Activated CD8-positive, alpha-beta memory T cell treated with anti-CD3 and anti-CD28 coated beads for 1 hour (primary cell): ENCODE measurements around the gene PROC.
"Not testable (repeated sequence)": the region's sequence is repeated elsewhere in the genome, so short reads cannot be mapped to it uniquely, and the experiment has no call there.

Experiments
- DNase-seq, 2 donors: peaks; one replicate each; pipeline ENCODE4 v3.0.0-alpha.2; 2020; ENCODE audit warnings: low read depth in 1 of 2; ENCODE audit errors: extremely low read depth in 1 of 2

Gene PROC

GRCh38 chr2:127392828-127393578 is 25.2 kb upstream of the PROC start:
- no peak for DNase-seq

- no peak for DNase-seq
Measured at GRCh38 chr2:127394492-127394891, 23.7 kb upstream of the PROC start.

- DNase-seq = no peak
Measured at GRCh38 chr2:127397568-127398238, 20.5 kb upstream of the PROC start.

GRCh38 chr2:127398239-127398590 is 20.0 kb upstream of the PROC start:
- DNase-seq = no peak

GRCh38 chr2:127400533-127400896 is 17.7 kb upstream of the PROC start:
- no peak for DNase-seq

GRCh38 chr2:127400897-127401756 is 17.1 kb upstream of the PROC start:
- no peak for DNase-seq

GRCh38 chr2:127401757-127402695 is 16.2 kb upstream of the PROC start:
- DNase-seq = no peak

GRCh38 chr2:127403460-127403859 is 14.8 kb upstream of the PROC start:
- DNase-seq = no peak

- DNase-seq = no peak
Measured at GRCh38 chr2:127404466-127405254, 13.6 kb upstream of the PROC start.

- DNase-seq = no peak
Measured at GRCh38 chr2:127405255-127405610, 13.0 kb upstream of the PROC start.

- no peak for DNase-seq
Measured at GRCh38 chr2:127406454-127406853, 11.8 kb upstream of the PROC start.

GRCh38 chr2:127407091-127407490 is 11.1 kb upstream of the PROC start:
- DNase-seq = no peak

- no peak for DNase-seq
Measured at GRCh38 chr2:127407661-127408003, 10.6 kb upstream of the PROC start.

GRCh38 chr2:127408004-127408806 is 10.0 kb upstream of the PROC start:
- peak; percentile 76 to 87 for DNase-seq

- no peak for DNase-seq
Measured at GRCh38 chr2:127408807-127409099, 9.5 kb upstream of the PROC start.

GRCh38 chr2:127409716-127410115 is 8.5 kb upstream of the PROC start:
- not testable (repeated sequence) for DNase-seq

- DNase-seq = no peak
Measured at GRCh38 chr2:127410871-127411652, 7.2 kb upstream of the PROC start.

- no peak for DNase-seq
Measured at GRCh38 chr2:127411653-127412369, 6.4 kb upstream of the PROC start.
